PC-3 (cell line): ENCODE data around the gene DBP.

Experiments used
- CTCF ChIP-seq: fragments of 300-600 bp; sonication (generic); conservative IDR thresholded peaks from 2 replicates; pipeline ENCODE4 v1.5.1; 2017; ENCODE audit warnings: antibody characterized with exemption, low read depth, mild to moderate bottlenecking, low read length
- EZH2 ChIP-seq: fragments of 300-600 bp; sonication (generic); IDR thresholded peaks from one replicate; pipeline ENCODE4 v1.6.1; 2017; ENCODE audit warnings: antibody characterized with exemption, mild to moderate bottlenecking, low read length; ENCODE audit not compliant: unreplicated experiment

- TF ChIP-seq EZH2 (no peak), CTCF (no peak)
Observed at GRCh38 chr19:48637948-48638830, 1.0 kb upstream of the DBP start.
